Smooth muscle cell (in vitro differentiated cells): ENCODE measurements around the gene AKR1A1. TPM values are rescaled to one million over a fixed set of nuclear protein-coding genes. Genes with fewer than 3 reads are reported as not detected.
"Not testable (repeated sequence)": the region's sequence is repeated elsewhere in the genome, so short reads cannot be mapped to it uniquely, and the experiment has no call there.

Experiments used
- DNase-seq: peaks from one replicate; lab custom pipeline; 2025; ENCODE audit not compliant: unreplicated experiment; lab: John Stamatoyannopoulos, UW
- H2AFZ ChIP-seq: fragments of 200-600 bp; sonication (generic); 2 replicates; pipeline ENCODE4 v1.6.0; 2016; ENCODE audit warnings: antibody characterized with exemption, low read depth, mild to moderate bottlenecking
- H3F3A ChIP-seq: fragments of 200-600 bp; sonication (generic); 2 replicates; pipeline ENCODE4 v1.6.0; 2017; ENCODE audit warnings: antibody characterized with exemption, low read depth
- H3K27ac ChIP-seq: fragments of 200-600 bp; sonication (generic); 2 replicates; pipeline ENCODE4 v1.5.1; 2016; ENCODE audit warnings: low read depth, mild to moderate bottlenecking
- H3K27me3 ChIP-seq: fragments of 200-600 bp; sonication (generic); 2 replicates; pipeline ENCODE4 v1.6.1; 2016; ENCODE audit warnings: low read depth, mild to moderate bottlenecking
- H3K36me3 ChIP-seq: fragments of 200-600 bp; sonication (generic); 2 replicates; pipeline ENCODE4 v1.5.1; 2016; ENCODE audit warnings: low read depth
- H3K4me1 ChIP-seq: fragments of 200-600 bp; sonication (generic); 2 replicates; pipeline ENCODE4 v1.5.1; 2016; ENCODE audit warnings: low read depth
- H3K4me2 ChIP-seq: fragments of 200-600 bp; sonication (generic); 2 replicates; pipeline ENCODE4 v1.6.0; 2016; ENCODE audit warnings: mild to moderate bottlenecking
- H3K4me3 ChIP-seq: fragments of 200-600 bp; sonication (generic); 2 replicates; pipeline ENCODE4 v1.5.1; 2016; ENCODE audit warnings: mild to moderate bottlenecking
- H3K79me2 ChIP-seq: fragments of 200-600 bp; sonication (generic); 2 replicates; pipeline ENCODE4 v1.6.0; 2016; ENCODE audit warnings: low read depth, mild to moderate bottlenecking
- H3K9ac ChIP-seq: fragments of 200-600 bp; sonication (generic); 2 replicates; pipeline ENCODE4 v1.6.0; 2016; ENCODE audit warnings: low read depth
- H3K9me3 ChIP-seq: fragments of 200-600 bp; sonication (generic); replicated peaks from 2 replicates; pipeline ENCODE4 v1.5.1; 2016; ENCODE audit warnings: low read depth
- H4K20me1 ChIP-seq: fragments of 200-600 bp; sonication (generic); 2 replicates; pipeline ENCODE4 v1.6.0; 2016; ENCODE audit warnings: low read depth
- CTCF ChIP-seq: fragments of 200-600 bp; sonication (generic); IDR thresholded peaks from 2 replicates; pipeline ENCODE4 v1.5.1; 2017; ENCODE audit warnings: borderline replicate concordance, mild to moderate bottlenecking, antibody characterized with exemption; ENCODE audit not compliant: insufficient read depth, poor library complexity, severe bottlenecking
- WGBS: methylation state at CpG from one replicate; pipeline ENCODE4 v1.1.7; 2016; ENCODE audit warnings: low lambda C conversion rate; 5-methylcytosine and 5-hydroxymethylcytosine counted together
- polyA plus RNA-seq: library from polyadenylated mRNA; unstranded; fragments of >200 nt; fragmentation: Nextera tagmentation; extraction: Ambion mirVana; gene quantifications from 2 replicates; pipeline ENCODE4 v1.2.1, GENCODE V29; 2016
- total RNA-seq: library from RNA; depleted of rRNA; stranded (reverse); fragments of >200 nt; gene quantifications from 2 replicates; pipeline ENCODE4 v1.2.3, GENCODE V29; 2014

The AKR1A1 gene
- total and polyA plus RNA-seq, 2 experiments from 2014 or later = 91.4 to 135 TPM

GRCh38 chr1:45586769-45587168 lies 36.1 kb downstream of the AKR1A1 start:
- no peak for DNase-seq
- Histone ChIP-seq H3K9me3 (no peaks in the 10 kb centered on the region), H3K4me3 (peak overlapping the region; percentile 27), H3K79me2 (peaks cover 68% of the 10 kb centered on the region), H3K36me3 (no peaks in the 10 kb centered on the region), H4K20me1 (peaks cover 66% of the 10 kb centered on the region), H3K4me2 (peak overlapping the region; percentile 45), H3K27me3 (no peaks in the 10 kb centered on the region), H3K4me1 (peaks cover 14% of the 10 kb centered on the region), H3K27ac (no peak overlapping the region), H3K9ac (no peak overlapping the region), H2AFZ (no peak overlapping the region), H3F3A (no peaks in the 10 kb centered on the region)
- no peak for TF ChIP-seq CTCF
- WGBS = 92% methylated on average over 4 of the region's 4 CpGs

- Histone ChIP-seq H3K4me1 (peaks cover 14% of the 10 kb centered on the region), H3K4me3 (no peak overlapping the region), H3K79me2 (peaks cover 82% of the 10 kb centered on the region), H3K9ac (no peak overlapping the region), H3K4me2 (no peak overlapping the region), H3K27ac (no peak overlapping the region), H3K27me3 (no peaks in the 10 kb centered on the region), H3F3A (no peaks in the 10 kb centered on the region), H2AFZ (no peak overlapping the region), H4K20me1 (peaks cover 63% of the 10 kb centered on the region), H3K9me3 (no peaks in the 10 kb centered on the region), H3K36me3 (no peaks in the 10 kb centered on the region)
- TF ChIP-seq CTCF = no peak
- no peak for DNase-seq
- 84% methylated on average over 1 of the region's 1 CpG for WGBS
These were observed 39.2 kb downstream of the AKR1A1 start for GRCh38 chr1:45589861-45590260.

- Histone ChIP-seq H3K79me2 (peaks cover 73% of the 10 kb centered on the region), H3K9me3 (no peaks in the 10 kb centered on the region), H3K36me3 (no peaks in the 10 kb centered on the region), H3K27ac (no peak overlapping the region), H3K4me1 (no peaks in the 10 kb centered on the region), H2AFZ (no peak overlapping the region), H3K4me2 (no peak overlapping the region), H3F3A (no peaks in the 10 kb centered on the region), H3K27me3 (no peaks in the 10 kb centered on the region), H3K9ac (no peak overlapping the region), H3K4me3 (no peak overlapping the region), H4K20me1 (peaks cover 38% of the 10 kb centered on the region)
- DNase-seq = no peak
- no peak for TF ChIP-seq CTCF
- WGBS = 98% methylated on average over 4 of the region's 4 CpGs
These were observed 43.8 kb downstream of the AKR1A1 start for GRCh38 chr1:45594412-45594811.

- H3K9me3 ChIP-seq, H3K4me2 ChIP-seq, H3K4me1 ChIP-seq, DNase-seq, H3F3A ChIP-seq, H3K27ac ChIP-seq, H3K36me3 ChIP-seq, H3K27me3 ChIP-seq, H2AFZ ChIP-seq, H3K4me3 ChIP-seq, H3K9ac ChIP-seq: not testable (repeated sequence)
- Histone ChIP-seq H4K20me1 (peaks cover 32% of the 10 kb centered on the region), H3K79me2 (peaks cover 60% of the 10 kb centered on the region)
- 96% methylated on average over 8 of the region's 8 CpGs for WGBS
These were observed 46.1 kb downstream of the AKR1A1 start for GRCh38 chr1:45596765-45597164.
